ENCODE measurements around the gene SACM1L. TPM values are rescaled to one million over a fixed set of nuclear protein-coding genes. Genes with fewer than 3 reads are reported as not detected.

SACM1L gene
- total and polyA plus RNA-seq, 2 of the 8 experiments (the other 6 are each of a cell fraction or from before 2014, with no cell fraction given) = 20.1 to 61.0 TPM

- TF ChIP-seq CHD7 (IDR thresholded peaks at IDR 0.05; ENCODE audit: insufficient replicate concordance, low read length) = no peak
- no peak for TF ChIP-seq SP1 (IDR thresholded peaks at IDR 0.05; ENCODE audit: low read depth, low read length)
- no peak for TF ChIP-seq MAFK (IDR thresholded peaks at IDR 0.05; ENCODE audit: low read depth, low read length)
- no peak for TF ChIP-seq CHD2 (IDR thresholded peaks at IDR 0.05; ENCODE audit: low read length)
- TF ChIP-seq BCL11A (IDR thresholded peaks at IDR 0.05; ENCODE audit: low read depth in 2 of 2, low read length in 2 of 2) = no peak
- TF ChIP-seq JUN (IDR thresholded peaks at IDR 0.05; ENCODE audit: low read depth, low read length) = no peak
- no peak for TF ChIP-seq TAF1 (IDR thresholded peaks at IDR 0.05; ENCODE audit: low read depth, low read length)
Measured at GRCh38 chr3:45646051-45646585, 43.1 kb upstream of the SACM1L start (continued).

All from H1 (cell line).